Glutamatergic neuron (in vitro differentiated cells): ENCODE data around the gene ZNF322. TPM values are rescaled to one million over a fixed set of nuclear protein-coding genes. Genes with fewer than 3 reads are reported as not detected.

Source experiments
- DNase-seq: peaks from one replicate; pipeline ENCODE4 v3.0.0; 2022
- H3K27ac Mint-ChIP-seq: one replicate; pipeline ENCODE4 v1.8.0; 2020; ENCODE audit warnings: mild to moderate bottlenecking, mixed read lengths, inconsistent platforms; ENCODE audit not compliant: unreplicated experiment
- H3K27me3 Mint-ChIP-seq: one replicate; pipeline ENCODE4 v1.8.0; 2020; ENCODE audit warnings: mild to moderate bottlenecking, moderate library complexity, mixed read lengths, inconsistent platforms; ENCODE audit not compliant: unreplicated experiment
- H3K36me3 Mint-ChIP-seq: one replicate; pipeline ENCODE4 v1.8.0; 2020; ENCODE audit warnings: mild to moderate bottlenecking, mixed read lengths, inconsistent platforms; ENCODE audit not compliant: unreplicated experiment
- H3K4me1 Mint-ChIP-seq: one replicate; pipeline ENCODE4 v1.8.0; 2020; ENCODE audit warnings: mild to moderate bottlenecking, low read depth, mixed read lengths, inconsistent platforms; ENCODE audit not compliant: unreplicated experiment
- H3K4me3 Mint-ChIP-seq: one replicate; pipeline ENCODE4 v1.8.0; 2020; ENCODE audit warnings: mild to moderate bottlenecking, mixed read lengths, inconsistent platforms; ENCODE audit not compliant: unreplicated experiment
- H3K9me3 Mint-ChIP-seq: one replicate; pipeline ENCODE4 v1.8.0; 2020; ENCODE audit warnings: mild to moderate bottlenecking, moderate library complexity, mixed read lengths, inconsistent platforms; ENCODE audit not compliant: unreplicated experiment
- total RNA-seq: library from RNA; stranded (reverse); fragmentation: NEBNext Ultra II Directional; extraction: Animal tissue kit (Norgen Biotek cat#: 25700); gene quantifications from one replicate; pipeline ENCODE4 v1.2.1, GENCODE V29; 2021; ENCODE audit not compliant: unreplicated experiment
- TF ChIP-seq, protein P1 (sequence below): fragments of 200-600 bp; sonication (generic); IDR thresholded peaks from one replicate; pipeline ENCODE4 v1.5.0; 2021; ENCODE audit not compliant: partially characterized antibody, unreplicated experiment

Gene ZNF322
- total RNA-seq, 1 donor from 2014 or later, result 30.8 TPM

DNA sequence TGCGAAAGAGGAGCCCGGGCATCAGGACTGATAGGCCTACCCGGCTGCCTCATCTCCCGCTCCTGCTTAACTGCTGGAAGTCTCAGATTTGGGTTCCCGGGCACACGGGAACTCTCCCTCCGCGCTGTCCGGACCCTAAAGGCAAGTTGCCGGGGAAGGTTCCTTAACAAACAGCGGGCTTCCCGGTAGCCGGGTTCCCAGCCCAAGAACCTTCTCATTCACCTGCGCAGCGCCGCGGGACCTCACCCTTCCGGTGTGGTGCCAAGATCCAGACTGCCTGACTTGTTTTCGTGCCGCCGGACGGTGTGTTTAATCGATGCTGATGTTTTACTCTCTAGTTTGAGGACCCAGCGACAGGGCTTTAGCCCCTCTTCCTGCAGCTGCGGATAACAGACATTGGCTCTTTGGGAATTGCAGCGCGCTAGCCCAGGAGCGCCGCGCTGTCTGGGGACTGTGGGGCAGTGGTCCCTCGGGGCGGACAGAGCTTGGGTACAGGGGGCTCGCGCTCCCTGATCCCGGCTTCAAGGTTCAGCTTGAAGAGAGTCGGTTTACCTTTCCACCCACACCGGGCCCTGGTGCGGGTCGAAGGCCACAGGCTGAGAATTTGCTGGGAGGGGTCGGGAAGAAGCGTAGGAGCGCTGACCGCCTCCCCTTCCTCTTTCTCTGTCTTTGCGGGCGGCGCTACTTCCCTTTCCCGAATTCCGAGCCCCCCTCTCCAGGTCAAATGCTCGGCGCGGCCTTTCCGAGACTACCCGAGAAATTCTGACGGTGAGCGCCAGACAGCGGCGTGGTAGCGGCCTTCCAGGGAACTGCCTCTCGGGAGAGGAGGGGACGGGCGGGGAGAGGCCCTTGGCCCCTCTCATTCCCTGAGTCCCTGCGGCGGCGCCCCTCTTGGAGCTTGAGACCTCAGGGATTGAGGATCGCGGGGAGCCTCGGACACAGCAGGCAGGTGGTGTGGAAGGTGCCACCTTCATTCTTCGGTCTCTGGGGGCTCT lies 45.6 kb downstream of the ZNF322 start:
- Mint-ChIP-seq H3K4me3 (peak overlapping the region; percentile 90), H3K36me3 (peaks cover 7% of the 10 kb centered on the region), H3K27ac (no peak overlapping the region), H3K9me3 (peaks cover 9% of the 10 kb centered on the region), H3K4me1 (peaks cover 5% of the 10 kb centered on the region), H3K27me3 (peaks cover 23% of the 10 kb centered on the region)
- TF ChIP-seq, protein P1, sequence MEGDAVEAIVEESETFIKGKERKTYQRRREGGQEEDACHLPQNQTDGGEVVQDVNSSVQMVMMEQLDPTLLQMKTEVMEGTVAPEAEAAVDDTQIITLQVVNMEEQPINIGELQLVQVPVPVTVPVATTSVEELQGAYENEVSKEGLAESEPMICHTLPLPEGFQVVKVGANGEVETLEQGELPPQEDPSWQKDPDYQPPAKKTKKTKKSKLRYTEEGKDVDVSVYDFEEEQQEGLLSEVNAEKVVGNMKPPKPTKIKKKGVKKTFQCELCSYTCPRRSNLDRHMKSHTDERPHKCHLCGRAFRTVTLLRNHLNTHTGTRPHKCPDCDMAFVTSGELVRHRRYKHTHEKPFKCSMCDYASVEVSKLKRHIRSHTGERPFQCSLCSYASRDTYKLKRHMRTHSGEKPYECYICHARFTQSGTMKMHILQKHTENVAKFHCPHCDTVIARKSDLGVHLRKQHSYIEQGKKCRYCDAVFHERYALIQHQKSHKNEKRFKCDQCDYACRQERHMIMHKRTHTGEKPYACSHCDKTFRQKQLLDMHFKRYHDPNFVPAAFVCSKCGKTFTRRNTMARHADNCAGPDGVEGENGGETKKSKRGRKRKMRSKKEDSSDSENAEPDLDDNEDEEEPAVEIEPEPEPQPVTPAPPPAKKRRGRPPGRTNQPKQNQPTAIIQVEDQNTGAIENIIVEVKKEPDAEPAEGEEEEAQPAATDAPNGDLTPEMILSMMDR, result no peak
- DNase-seq, result peak; percentile 41

DNA sequence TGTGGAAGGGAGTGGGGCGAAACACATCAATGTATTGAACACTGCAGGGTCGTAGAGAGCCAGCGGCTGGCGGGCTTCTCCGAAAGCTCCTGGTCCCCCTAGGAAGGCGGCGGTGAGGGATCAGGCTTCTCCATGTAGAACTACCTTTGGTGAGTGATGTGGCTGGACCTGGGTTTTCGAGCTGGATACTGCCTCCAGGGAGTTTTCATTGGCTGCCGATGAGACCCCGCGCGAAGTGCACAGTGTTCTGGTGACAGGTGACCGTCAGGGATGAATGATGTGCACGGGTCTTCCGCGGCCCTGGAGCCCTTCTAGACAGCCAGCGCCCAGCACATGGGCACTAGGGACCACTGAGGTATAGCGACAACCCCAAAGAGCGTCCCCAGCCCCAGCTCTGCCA lies 46.3 kb downstream of the ZNF322 start:
- no peak for DNase-seq
- peaks cover 7% of the 10 kb centered on the region for H3K36me3 Mint-ChIP-seq
- peak overlapping the region; percentile 90 for H3K4me3 Mint-ChIP-seq
- H3K27me3 Mint-ChIP-seq, result peaks cover 23% of the 10 kb centered on the region
- peaks cover 5% of the 10 kb centered on the region for H3K4me1 Mint-ChIP-seq
- no peak overlapping the region for H3K27ac Mint-ChIP-seq
- peaks cover 9% of the 10 kb centered on the region for H3K9me3 Mint-ChIP-seq
- TF ChIP-seq, protein P1, result no peak

DNA sequence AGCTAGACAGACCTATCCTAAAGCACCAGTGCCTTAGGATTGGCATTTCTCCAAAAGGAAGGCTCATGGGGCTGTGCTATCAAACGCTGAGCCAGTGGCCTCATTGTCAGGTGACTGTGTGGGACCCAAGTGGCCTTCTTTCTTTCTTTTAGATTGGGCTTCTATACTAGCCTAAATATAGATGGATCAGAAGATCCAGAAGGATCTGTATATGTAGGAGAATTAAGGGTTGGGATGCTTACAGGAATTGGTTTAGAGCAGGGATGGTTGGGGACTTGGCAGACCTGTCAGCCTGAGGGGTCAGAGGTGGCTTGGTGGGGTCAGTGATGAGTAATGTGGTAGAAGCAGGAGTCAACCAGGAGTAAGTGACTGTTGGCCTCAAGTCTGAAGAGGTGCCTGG lies 47.9 kb downstream of the ZNF322 start:
- Mint-ChIP-seq H3K4me3 (no peak overlapping the region), H3K4me1 (peaks cover 5% of the 10 kb centered on the region), H3K27ac (no peak overlapping the region), H3K36me3 (peaks cover 7% of the 10 kb centered on the region), H3K9me3 (peaks cover 9% of the 10 kb centered on the region), H3K27me3 (peaks cover 23% of the 10 kb centered on the region)
- TF ChIP-seq, protein P1, result no peak
- no peak for DNase-seq

DNA sequence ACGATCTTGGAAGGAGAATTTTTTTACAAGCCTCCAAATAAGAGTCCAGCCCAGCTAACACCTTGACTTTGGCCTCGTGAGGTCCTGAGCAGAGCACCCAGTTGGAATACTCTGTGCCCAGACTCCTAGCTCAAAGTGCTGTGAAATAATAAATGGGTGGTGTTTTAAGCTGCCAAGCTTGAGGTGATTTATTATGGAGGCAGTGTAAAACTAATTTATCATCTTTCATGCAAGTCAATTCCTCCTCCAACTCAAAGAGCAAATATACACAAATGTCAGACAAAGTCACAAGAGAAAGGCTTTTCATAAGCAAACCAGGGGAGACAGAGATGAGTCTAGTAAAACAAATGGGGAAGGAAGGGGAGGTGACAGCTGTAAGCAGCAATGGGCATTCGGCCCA lies 50.1 kb downstream of the ZNF322 start:
- Mint-ChIP-seq H3K4me3 (no peak overlapping the region), H3K9me3 (peaks cover 6% of the 10 kb centered on the region), H3K36me3 (no peaks in the 10 kb centered on the region), H3K4me1 (no peaks in the 10 kb centered on the region), H3K27ac (no peak overlapping the region), H3K27me3 (peaks cover 16% of the 10 kb centered on the region)
- DNase-seq, result no peak
- TF ChIP-seq, protein P1, result no peak
